Measurements from ENCODE around the gene HIBCH. TPM values are rescaled to one million over a fixed set of nuclear protein-coding genes. Genes with fewer than 3 reads are reported as not detected.
"Not testable (repeated sequence)": the region's sequence is repeated elsewhere in the genome, so short reads cannot be mapped to it uniquely, and the experiment has no call there.

The HIBCH gene
- polyA plus RNA-seq, 1 donor (not counting 4 experiments of a cell fraction or from before 2014, with no cell fraction given): 19.4 TPM

- Histone ChIP-seq H3K9ac (ENCODE audit: control insufficient read depth, extremely low read depth, insufficient read depth, low read length) (no peak overlapping the region), H3K4me2 (ENCODE audit: control insufficient read depth, extremely low read depth, insufficient read depth, low read depth, low read length) (no peak overlapping the region), H3K4me3 (ENCODE audit: control insufficient read depth in 2 of 3, extremely low read depth in 1 of 3, insufficient read depth in 2 of 3, low read depth in 1 of 3, low read length in 3 of 3) (no peak overlapping the region), H2AFZ (ENCODE audit: control insufficient read depth, low read length) (no peak overlapping the region), H3K27ac (ENCODE audit: control insufficient read depth, insufficient read depth, low read length) (no peak overlapping the region), H4K20me1 (ENCODE audit: control insufficient read depth, extremely low read depth, insufficient read depth, low read length) (no peaks in the 10 kb centered on the region), H3K27me3 (ENCODE audit: control insufficient read depth, extremely low read depth, insufficient read depth, low read length) (no peaks in the 10 kb centered on the region), H3K4me1 (ENCODE audit: control insufficient read depth, extremely low read depth, insufficient read depth, low read length) (peaks cover 6% of the 10 kb centered on the region), H3K36me3 (ENCODE audit: control insufficient read depth in 2 of 2, extremely low read depth in 1 of 2, insufficient read depth in 2 of 2, low read length in 2 of 2) (peaks cover 0 to 1% of the 10 kb centered on the region in 2 experiments), H3K79me2 (ENCODE audit: control insufficient read depth, insufficient read depth, low read length) (no peaks in the 10 kb centered on the region), H3K9me3 (ENCODE audit: control insufficient read depth, low read depth, low read length) (no peaks in the 10 kb centered on the region), H3K9me1 (ENCODE audit: control insufficient read depth, extremely low read depth, insufficient read depth, low read length) (no peaks in the 10 kb centered on the region)
- dilution Hi-C loops (cut with MboI; ENCODE audit: extremely low pct_ligation_motif_present, low sequenced_read_pairs): no loop called here
- DNase-seq (ENCODE audit: low read depth, low spot score) (no peak), FAIRE-seq (no peak)
- TF ChIP-seq EZH2 (IDR thresholded peaks at IDR 0.05; ENCODE audit: low read length) (no peak), CTCF (optimal IDR thresholded peaks at IDR 0.05 in 1 of 3, IDR thresholded peaks at IDR 0.05 in 1 of 3, conservative IDR thresholded peaks at IDR 0.05 in 1 of 3; ENCODE audit: extremely low read depth in 1 of 3, insufficient read depth in 2 of 3, low read length in 3 of 3) (no peak)
These were observed 47.7 kb downstream of the HIBCH start for GRCh38 chr2:190271783-190272456.

GRCh38 chr2:190270298-190270697, 49.3 kb downstream of the HIBCH start:
- no peak overlapping the region for H3K4me3 ChIP-seq (ENCODE audit: control insufficient read depth in 2 of 3, extremely low read depth in 1 of 3, insufficient read depth in 2 of 3, low read depth in 1 of 3, low read length in 3 of 3)
- FAIRE-seq (no peak), DNase-seq (ENCODE audit: low read depth, low spot score) (no peak)
- H4K20me1 ChIP-seq (ENCODE audit: control insufficient read depth, extremely low read depth, insufficient read depth, low read length): no peaks in the 10 kb centered on the region
- no peak overlapping the region for H3K4me2 ChIP-seq (ENCODE audit: control insufficient read depth, extremely low read depth, insufficient read depth, low read depth, low read length)
- no peak overlapping the region for H2AFZ ChIP-seq (ENCODE audit: control insufficient read depth, low read length)
- H3K9ac ChIP-seq (ENCODE audit: control insufficient read depth, extremely low read depth, insufficient read depth, low read length): no peak overlapping the region
- H3K79me2 ChIP-seq (ENCODE audit: control insufficient read depth, insufficient read depth, low read length): no peaks in the 10 kb centered on the region
- no peaks in the 10 kb centered on the region for H3K9me1 ChIP-seq (ENCODE audit: control insufficient read depth, extremely low read depth, insufficient read depth, low read length)
- H3K27ac ChIP-seq (ENCODE audit: control insufficient read depth, insufficient read depth, low read length): no peak overlapping the region
- dilution Hi-C loops (cut with MboI; ENCODE audit: extremely low pct_ligation_motif_present, low sequenced_read_pairs): no loop called here
- no peaks in the 10 kb centered on the region for H3K9me3 ChIP-seq (ENCODE audit: control insufficient read depth, low read depth, low read length)
- no peaks in the 10 kb centered on the region for H3K36me3 ChIP-seq (ENCODE audit: control insufficient read depth in 2 of 2, extremely low read depth in 1 of 2, insufficient read depth in 2 of 2, low read length in 2 of 2)
- peaks cover 6% of the 10 kb centered on the region for H3K4me1 ChIP-seq (ENCODE audit: control insufficient read depth, extremely low read depth, insufficient read depth, low read length)
- H3K27me3 ChIP-seq (ENCODE audit: control insufficient read depth, extremely low read depth, insufficient read depth, low read length): no peaks in the 10 kb centered on the region
- TF ChIP-seq CTCF (optimal IDR thresholded peaks at IDR 0.05 in 1 of 3, IDR thresholded peaks at IDR 0.05 in 1 of 3, conservative IDR thresholded peaks at IDR 0.05 in 1 of 3; ENCODE audit: extremely low read depth in 1 of 3, insufficient read depth in 2 of 3, low read length in 3 of 3) (no peak), EZH2 (IDR thresholded peaks at IDR 0.05; ENCODE audit: low read length) (no peak)

GRCh38 chr2:190269699-190270098, 49.9 kb downstream of the HIBCH start:
- H3K9me3 ChIP-seq (ENCODE audit: control insufficient read depth, low read depth, low read length); H3K9me1 ChIP-seq (ENCODE audit: control insufficient read depth, extremely low read depth, insufficient read depth, low read length); H3K36me3 ChIP-seq (ENCODE audit: control insufficient read depth in 2 of 2, extremely low read depth in 1 of 2, insufficient read depth in 2 of 2, low read length in 2 of 2); H4K20me1 ChIP-seq (ENCODE audit: control insufficient read depth, extremely low read depth, insufficient read depth, low read length); FAIRE-seq; H3K4me2 ChIP-seq (ENCODE audit: control insufficient read depth, extremely low read depth, insufficient read depth, low read depth, low read length); H3K27ac ChIP-seq (ENCODE audit: control insufficient read depth, insufficient read depth, low read length); H3K27me3 ChIP-seq (ENCODE audit: control insufficient read depth, extremely low read depth, insufficient read depth, low read length); H3K79me2 ChIP-seq (ENCODE audit: control insufficient read depth, insufficient read depth, low read length); H3K4me1 ChIP-seq (ENCODE audit: control insufficient read depth, extremely low read depth, insufficient read depth, low read length); H2AFZ ChIP-seq (ENCODE audit: control insufficient read depth, low read length); dilution Hi-C loops (cut with MboI; ENCODE audit: extremely low pct_ligation_motif_present, low sequenced_read_pairs); H3K4me3 ChIP-seq (ENCODE audit: control insufficient read depth in 2 of 3, extremely low read depth in 1 of 3, insufficient read depth in 2 of 3, low read depth in 1 of 3, low read length in 3 of 3); H3K9ac ChIP-seq (ENCODE audit: control insufficient read depth, extremely low read depth, insufficient read depth, low read length); DNase-seq (ENCODE audit: low read depth, low spot score): not testable (repeated sequence)
